Measurements from ENCODE around the gene CSRP1.
"Not testable (repeated sequence)": the region's sequence is repeated elsewhere in the genome, so short reads cannot be mapped to it uniquely, and the experiment has no call there.

CSRP1 gene

DNA sequence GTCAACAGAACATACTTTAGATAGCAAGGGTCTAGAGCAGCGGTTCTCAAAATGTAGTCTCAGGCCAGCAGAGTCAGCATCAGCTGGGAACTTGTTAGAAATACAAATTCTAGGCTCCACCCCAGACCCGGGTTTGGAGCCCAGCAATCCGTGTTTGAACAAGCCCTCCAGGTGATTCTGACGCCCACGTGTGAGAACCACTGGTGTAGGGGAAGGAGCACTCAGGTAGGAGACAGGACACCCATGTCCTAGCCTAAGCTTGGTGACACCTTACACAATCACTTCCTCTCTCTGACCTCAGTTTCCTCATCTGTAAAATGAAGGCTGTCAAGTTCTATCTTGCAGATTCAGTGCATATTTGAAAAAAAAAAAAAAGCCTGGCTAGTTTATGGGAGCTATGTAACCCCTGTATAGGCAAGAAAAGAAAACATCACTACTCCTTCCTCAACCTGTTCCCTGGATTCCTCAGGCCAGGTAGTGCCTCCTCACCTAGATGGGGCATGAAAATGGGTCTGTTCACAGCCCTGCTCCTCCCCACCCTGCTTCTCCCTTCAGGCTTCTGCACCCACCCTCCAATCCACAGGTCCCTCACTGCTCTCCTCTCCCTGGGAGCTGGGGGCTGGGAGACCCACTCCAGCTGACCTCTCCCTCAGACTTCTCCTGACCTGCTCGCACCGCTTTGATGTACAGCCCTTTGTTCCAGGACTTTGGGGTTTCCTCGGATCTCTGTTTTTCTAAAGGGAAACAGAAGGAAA lies 30.8 kb downstream of the CSRP1 start:
- Histone ChIP-seq H3K9me3 (ENCODE audit: control insufficient read depth, insufficient read depth, low read length) (no peaks in the 10 kb centered on the region), H3K27me3 (ENCODE audit: control insufficient read depth, insufficient read depth, low read length) (peaks cover 14% of the 10 kb centered on the region), H3K4me3 (ENCODE audit: low read depth, low read length) (no peak overlapping the region), H3K4me1 (ENCODE audit: control insufficient read depth, insufficient read depth, low read length) (peaks cover 14% of the 10 kb centered on the region), H3K36me3 (ENCODE audit: control insufficient read depth, insufficient read depth, low read length) (no peaks in the 10 kb centered on the region), H3K9ac (ENCODE audit: low read depth, low read length) (no peak overlapping the region)

DNA sequence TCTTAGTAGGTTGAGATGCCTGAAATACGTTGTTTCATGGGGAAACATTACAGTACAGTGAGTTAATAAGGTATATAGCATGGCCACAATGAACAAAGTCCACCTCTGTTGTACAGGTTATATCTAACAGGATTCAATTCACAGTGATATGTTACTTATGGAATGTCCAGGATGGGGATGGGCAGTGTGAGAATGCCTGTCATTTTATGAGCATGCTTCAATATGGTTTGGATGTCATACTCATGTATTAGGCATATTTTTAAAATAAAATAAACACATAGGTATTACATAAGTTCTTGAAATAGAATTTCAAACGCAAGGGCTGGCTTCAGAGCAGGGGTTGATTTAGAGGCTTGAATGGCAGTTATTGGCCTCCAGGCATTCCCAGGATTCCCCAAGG lies 31.8 kb downstream of the CSRP1 start:
- Histone ChIP-seq H3K36me3 (ENCODE audit: control insufficient read depth, insufficient read depth, low read length) (no peaks in the 10 kb centered on the region), H3K27me3 (ENCODE audit: control insufficient read depth, insufficient read depth, low read length) (peaks cover 24% of the 10 kb centered on the region), H3K4me3 (ENCODE audit: low read depth, low read length) (no peak overlapping the region), H3K9ac (ENCODE audit: low read depth, low read length) (no peak overlapping the region), H3K4me1 (ENCODE audit: control insufficient read depth, insufficient read depth, low read length) (peaks cover 14% of the 10 kb centered on the region), H3K9me3 (ENCODE audit: control insufficient read depth, insufficient read depth, low read length) (no peaks in the 10 kb centered on the region)

DNA sequence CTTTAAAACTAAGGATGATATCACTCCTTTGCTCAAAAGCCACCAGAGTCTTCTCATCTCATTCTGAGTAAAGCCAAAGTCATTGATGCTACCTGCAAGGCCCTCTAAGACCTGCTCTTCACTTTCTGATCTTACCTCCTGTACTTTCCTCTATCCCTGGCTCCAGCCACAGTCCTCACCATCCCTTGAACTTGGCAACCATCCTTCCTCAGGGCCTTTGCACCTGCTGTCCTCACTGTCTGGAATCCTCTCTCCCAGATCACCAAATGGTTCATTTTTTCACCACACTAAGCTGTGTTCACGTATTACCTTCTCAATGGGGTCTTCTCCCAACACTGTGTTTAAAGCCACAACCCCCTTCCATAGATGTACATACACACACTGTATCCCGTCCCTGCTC lies 33.6 kb downstream of the CSRP1 start:
- no peaks in the 10 kb centered on the region for H3K9me3 ChIP-seq (ENCODE audit: control insufficient read depth, insufficient read depth, low read length)
- H3K4me3 ChIP-seq (ENCODE audit: low read depth, low read length), result no peak overlapping the region
- H3K9ac ChIP-seq (ENCODE audit: low read depth, low read length), result no peak overlapping the region
- H3K27me3 ChIP-seq (ENCODE audit: control insufficient read depth, insufficient read depth, low read length), result peaks cover 31% of the 10 kb centered on the region
- H3K36me3 ChIP-seq (ENCODE audit: control insufficient read depth, insufficient read depth, low read length), result no peaks in the 10 kb centered on the region
- peaks cover 8% of the 10 kb centered on the region for H3K4me1 ChIP-seq (ENCODE audit: control insufficient read depth, insufficient read depth, low read length)

DNA sequence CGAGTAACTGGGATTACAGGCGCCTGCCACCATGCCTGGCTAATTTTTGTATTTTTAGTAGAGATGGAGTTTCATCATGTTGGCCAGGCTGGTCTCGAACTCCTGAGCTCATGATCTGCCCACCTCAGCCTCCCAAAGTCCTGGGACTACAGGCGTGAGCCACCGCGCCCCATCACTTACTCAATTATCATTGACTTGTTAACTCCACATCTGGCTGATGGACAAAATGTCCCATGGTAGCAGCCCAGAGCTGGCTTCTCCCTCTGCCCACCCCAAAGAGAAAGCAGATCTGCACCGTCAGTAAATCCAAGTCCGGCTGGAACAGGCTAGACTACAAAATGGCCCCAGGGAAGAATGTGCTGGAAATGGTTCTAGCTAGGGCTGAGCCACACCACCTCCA lies 34.6 kb downstream of the CSRP1 start:
- H3K27me3 ChIP-seq (ENCODE audit: control insufficient read depth, insufficient read depth, low read length), result peaks cover 36% of the 10 kb centered on the region

DNA sequence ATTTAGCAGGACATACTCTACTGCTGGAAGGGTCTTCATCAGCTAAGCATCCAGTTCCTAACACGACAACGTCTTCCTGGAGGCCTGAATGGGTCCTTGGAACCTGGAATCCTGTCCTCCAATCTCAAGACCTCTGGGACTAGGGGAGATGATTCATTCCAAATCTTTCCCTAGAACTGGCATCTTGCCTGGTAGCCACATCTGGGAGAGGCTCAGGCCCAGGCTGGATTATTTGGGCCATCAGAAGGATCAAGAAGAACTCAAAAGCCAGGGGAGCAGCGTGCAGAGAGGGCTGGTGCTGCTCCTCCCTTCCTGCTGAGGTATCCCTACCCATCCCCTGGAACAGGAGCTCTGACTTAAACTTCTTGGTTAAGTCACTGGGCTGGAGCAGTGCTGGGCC lies 35.2 kb downstream of the CSRP1 start:
- H3K4me3 ChIP-seq (ENCODE audit: low read depth, low read length), result no peak overlapping the region
- H3K9ac ChIP-seq (ENCODE audit: low read depth, low read length), result no peak overlapping the region
- H3K9me3 ChIP-seq (ENCODE audit: control insufficient read depth, insufficient read depth, low read length), result no peaks in the 10 kb centered on the region
- H3K4me1 ChIP-seq (ENCODE audit: control insufficient read depth, insufficient read depth, low read length), result peaks cover 9% of the 10 kb centered on the region
- H3K36me3 ChIP-seq (ENCODE audit: control insufficient read depth, insufficient read depth, low read length), result no peaks in the 10 kb centered on the region
- H3K27me3 ChIP-seq (ENCODE audit: control insufficient read depth, insufficient read depth, low read length), result peaks cover 36% of the 10 kb centered on the region

More for the DNA sequence above, 34.6 kb downstream of the CSRP1 start:
- peaks cover 12% of the 10 kb centered on the region for H3K4me1 ChIP-seq (ENCODE audit: control insufficient read depth, insufficient read depth, low read length)
- H3K9me3 ChIP-seq (ENCODE audit: control insufficient read depth, insufficient read depth, low read length); H3K4me3 ChIP-seq (ENCODE audit: low read depth, low read length); H3K36me3 ChIP-seq (ENCODE audit: control insufficient read depth, insufficient read depth, low read length); H3K9ac ChIP-seq (ENCODE audit: low read depth, low read length): not testable (repeated sequence)

DNA sequence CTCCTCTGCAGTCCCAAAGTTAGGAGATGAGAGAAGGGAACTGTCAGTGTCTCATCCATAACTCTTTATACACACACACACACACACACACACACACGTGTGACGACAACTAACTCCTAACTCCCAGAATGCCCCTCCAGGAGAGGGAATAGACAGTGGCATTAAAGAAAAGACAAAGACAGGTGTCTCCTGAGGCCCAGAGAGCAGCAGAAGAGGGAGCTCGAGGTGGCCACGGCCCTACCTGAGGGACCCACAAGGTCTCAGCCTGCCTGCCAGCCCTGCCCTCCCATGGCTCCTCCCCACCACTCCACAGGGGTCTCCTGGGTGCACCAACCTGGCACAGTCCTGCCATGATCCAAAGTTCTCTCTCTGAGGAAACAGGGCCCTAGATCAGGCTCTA lies 36.3 kb downstream of the CSRP1 start:
- Histone ChIP-seq H3K9me3 (ENCODE audit: control insufficient read depth, insufficient read depth, low read length) (no peaks in the 10 kb centered on the region), H3K4me3 (ENCODE audit: low read depth, low read length) (no peak overlapping the region), H3K36me3 (ENCODE audit: control insufficient read depth, insufficient read depth, low read length) (peaks cover 6% of the 10 kb centered on the region), H3K4me1 (ENCODE audit: control insufficient read depth, insufficient read depth, low read length) (peaks cover 9% of the 10 kb centered on the region), H3K27me3 (ENCODE audit: control insufficient read depth, insufficient read depth, low read length) (peaks cover 36% of the 10 kb centered on the region), H3K9ac (ENCODE audit: low read depth, low read length) (no peak overlapping the region)

DNA sequence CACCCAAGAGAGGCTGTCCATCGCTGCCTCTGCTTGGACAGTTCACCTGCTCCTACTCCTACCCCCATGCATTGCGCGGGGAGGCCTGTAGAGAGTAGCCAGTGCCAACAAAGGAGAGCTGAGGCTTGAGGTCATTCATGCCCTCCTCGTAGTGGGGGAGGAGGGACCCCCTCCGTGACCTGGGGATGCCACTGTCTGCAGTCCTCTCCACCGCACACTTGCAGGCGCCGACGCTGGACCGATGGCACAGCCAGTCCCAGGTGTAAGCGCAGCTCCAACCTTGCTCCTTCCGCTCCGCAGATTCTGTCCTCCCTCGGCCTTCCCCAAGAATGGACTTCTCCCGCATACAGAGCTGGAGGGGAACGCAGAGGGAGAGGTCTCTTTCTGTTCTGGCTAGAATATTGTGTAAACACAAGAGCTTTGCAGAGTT lies 37.3 kb downstream of the CSRP1 start:
- peak overlapping the region; percentile 97 for H3K4me3 ChIP-seq (ENCODE audit: low read depth, low read length)
- H3K27me3 ChIP-seq (ENCODE audit: control insufficient read depth, insufficient read depth, low read length), result peaks cover 34% of the 10 kb centered on the region
- H3K4me1 ChIP-seq (ENCODE audit: control insufficient read depth, insufficient read depth, low read length), result peaks cover 9% of the 10 kb centered on the region
- H3K36me3 ChIP-seq (ENCODE audit: control insufficient read depth, insufficient read depth, low read length), result peaks cover 12% of the 10 kb centered on the region
- H3K9me3 ChIP-seq (ENCODE audit: control insufficient read depth, insufficient read depth, low read length), result no peaks in the 10 kb centered on the region
- peak overlapping the region; percentile 51 for H3K9ac ChIP-seq (ENCODE audit: low read depth, low read length)

DNA sequence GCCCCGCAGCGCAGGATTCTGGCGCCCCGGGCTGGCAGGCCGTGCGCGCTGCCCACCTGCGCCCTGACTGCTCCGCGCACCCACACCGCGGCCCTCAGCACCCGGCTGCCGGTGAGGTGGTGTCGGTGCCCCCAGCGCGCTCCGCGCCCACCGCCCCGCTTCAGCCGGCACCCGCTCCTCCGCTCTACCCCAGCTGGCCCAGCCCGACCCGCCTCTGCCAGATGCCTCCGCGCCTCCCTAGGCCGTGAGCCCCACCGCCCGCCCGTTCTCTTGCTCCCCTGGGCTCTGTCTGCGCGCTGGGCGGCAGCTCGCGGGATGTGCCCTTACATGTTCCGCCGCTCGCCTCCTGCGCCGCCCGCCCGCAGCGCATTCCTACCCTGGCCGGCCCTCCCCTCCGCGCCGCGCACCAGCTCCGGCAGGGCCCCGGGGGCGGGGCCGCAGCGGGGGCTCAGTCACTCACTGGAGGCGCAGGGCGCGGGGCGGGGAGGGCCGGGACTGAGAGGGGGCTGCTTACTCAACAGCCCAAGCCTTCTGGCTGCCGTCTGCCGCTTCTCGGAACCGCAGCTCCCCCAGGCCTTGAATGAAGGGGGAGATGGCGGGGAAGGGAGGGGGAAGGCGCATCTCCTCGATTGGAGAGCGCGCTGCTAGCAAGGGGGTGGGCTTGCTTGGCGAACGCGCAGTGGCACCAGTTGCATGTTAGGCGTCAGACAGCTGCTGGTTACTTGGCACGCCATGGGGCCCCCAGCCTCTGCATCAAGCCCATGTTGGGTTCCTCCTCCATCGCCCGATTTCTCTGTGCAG lies 37.9 kb downstream of the CSRP1 start, which contains the start of gene PHLDA3:
PHLDA3 (minus strand) TSS at position 345 of the 801 bp plus-strand sequence. CDS start 402 bp downstream, outside the sequence.
- Histone ChIP-seq H3K4me1 (ENCODE audit: control insufficient read depth, insufficient read depth, low read length) (peaks cover 9% of the 10 kb centered on the region), H3K27me3 (ENCODE audit: control insufficient read depth, insufficient read depth, low read length) (peaks cover 34% of the 10 kb centered on the region), H3K9me3 (ENCODE audit: control insufficient read depth, insufficient read depth, low read length) (no peaks in the 10 kb centered on the region), H3K9ac (ENCODE audit: low read depth, low read length) (peak within 1 kb of the TSS; percentile 92), H3K36me3 (ENCODE audit: control insufficient read depth, insufficient read depth, low read length) (peaks cover 12% of the 10 kb centered on the region), H3K4me3 (ENCODE audit: low read depth, low read length) (peak within 1 kb of the TSS; percentile 97)

DNA sequence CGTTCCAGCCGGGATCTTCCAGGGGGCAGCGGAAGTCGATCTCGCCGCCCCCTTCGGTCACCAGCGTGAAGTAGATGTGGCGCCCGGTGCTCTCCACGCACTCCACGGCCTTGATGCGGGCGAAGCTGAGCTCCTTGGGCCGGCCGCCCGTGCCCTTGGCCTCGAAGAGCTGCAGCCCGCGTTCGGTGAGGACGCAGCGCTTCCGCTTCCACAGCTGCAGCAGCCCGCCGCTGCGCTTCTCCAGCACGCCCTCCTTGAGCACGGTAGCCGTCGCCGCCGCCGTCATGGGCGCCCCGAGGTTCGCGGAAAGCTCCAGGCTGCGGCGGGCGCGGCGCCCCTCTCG lies 38.5 kb downstream of the CSRP1 start:
- Histone ChIP-seq H3K9me3 (ENCODE audit: control insufficient read depth, insufficient read depth, low read length) (no peaks in the 10 kb centered on the region), H3K4me3 (ENCODE audit: low read depth, low read length) (peak overlapping the region; percentile 97), H3K4me1 (ENCODE audit: control insufficient read depth, insufficient read depth, low read length) (peaks cover 9% of the 10 kb centered on the region), H3K27me3 (ENCODE audit: control insufficient read depth, insufficient read depth, low read length) (peaks cover 34% of the 10 kb centered on the region), H3K36me3 (ENCODE audit: control insufficient read depth, insufficient read depth, low read length) (peaks cover 12% of the 10 kb centered on the region), H3K9ac (ENCODE audit: low read depth, low read length) (peak overlapping the region; percentile 92)

DNA sequence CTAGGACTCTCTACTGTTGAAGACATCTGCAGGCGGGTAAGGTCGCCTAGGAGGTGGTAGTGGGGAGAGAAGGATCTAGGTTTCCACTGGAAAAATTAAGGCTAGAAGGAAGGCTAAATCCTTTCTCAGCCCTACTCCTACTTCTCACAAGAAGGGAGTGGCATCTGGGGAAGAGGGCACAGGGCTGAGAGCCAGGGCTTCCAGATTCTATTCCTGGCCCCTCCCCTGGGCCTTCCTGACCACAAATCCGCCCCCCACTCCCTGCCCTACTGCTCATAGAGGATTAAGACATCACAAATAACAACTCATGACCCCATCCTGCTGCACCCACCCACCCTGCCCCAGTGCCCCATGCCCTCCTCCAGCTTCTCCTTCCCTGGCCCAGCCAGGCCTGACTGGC lies 40.4 kb downstream of the CSRP1 start:
- Histone ChIP-seq H3K27me3 (ENCODE audit: control insufficient read depth, insufficient read depth, low read length) (peaks cover 26% of the 10 kb centered on the region), H3K4me3 (ENCODE audit: low read depth, low read length) (peak overlapping the region; percentile 97), H3K9me3 (ENCODE audit: control insufficient read depth, insufficient read depth, low read length) (no peaks in the 10 kb centered on the region), H3K9ac (ENCODE audit: low read depth, low read length) (no peak overlapping the region), H3K4me1 (ENCODE audit: control insufficient read depth, insufficient read depth, low read length) (peaks cover 9% of the 10 kb centered on the region), H3K36me3 (ENCODE audit: control insufficient read depth, insufficient read depth, low read length) (peaks cover 12% of the 10 kb centered on the region)

DNA sequence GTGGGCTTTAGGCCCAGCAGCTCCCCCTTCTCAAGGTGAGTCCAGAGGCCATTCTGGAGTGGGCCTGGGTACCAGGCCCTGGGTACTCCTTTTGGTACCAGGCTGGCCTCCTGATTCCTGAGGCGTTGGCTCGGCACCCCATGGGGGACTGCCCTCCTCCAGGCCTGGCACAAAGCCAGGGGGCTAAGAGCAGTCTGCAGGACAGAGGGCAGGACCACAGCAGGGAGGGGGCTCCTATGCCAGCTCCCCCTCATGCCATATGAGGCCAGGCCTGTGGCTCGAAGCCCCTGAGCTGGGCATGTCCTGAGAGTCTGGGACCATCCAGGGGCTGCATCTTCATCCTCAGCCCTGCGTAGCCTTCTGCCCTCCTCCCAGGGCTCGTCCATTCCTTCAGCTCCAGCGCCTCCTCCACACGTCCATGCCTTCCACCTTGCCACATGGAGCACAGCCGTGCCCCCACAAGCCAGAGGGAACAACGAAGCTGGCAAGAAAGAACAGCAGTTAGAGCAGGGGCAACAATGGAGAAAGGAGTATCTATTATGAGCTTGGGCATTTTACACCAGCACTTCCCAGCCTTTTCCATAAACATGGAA lies 41.1 kb downstream of the CSRP1 start:
- Histone ChIP-seq H3K9ac (ENCODE audit: low read depth, low read length) (no peak overlapping the region), H3K27me3 (ENCODE audit: control insufficient read depth, insufficient read depth, low read length) (peaks cover 19% of the 10 kb centered on the region), H3K36me3 (ENCODE audit: control insufficient read depth, insufficient read depth, low read length) (peaks cover 12% of the 10 kb centered on the region), H3K9me3 (ENCODE audit: control insufficient read depth, insufficient read depth, low read length) (no peaks in the 10 kb centered on the region), H3K4me1 (ENCODE audit: control insufficient read depth, insufficient read depth, low read length) (peaks cover 9% of the 10 kb centered on the region), H3K4me3 (ENCODE audit: low read depth, low read length) (peak overlapping the region; percentile 19)
